Measurements from ENCODE around the gene LMNTD2. TPM values are rescaled to one million over a fixed set of nuclear protein-coding genes. Genes with fewer than 3 reads are reported as not detected.
A peak's percentile ranks its signal among the peaks of the same experiment; 100 is the strongest.

The LMNTD2 gene
- total and polyA plus RNA-seq, 2 of the 13 experiments (the other 11 are each of a cell fraction or from before 2014, with no cell fraction given), result 1.1 to 3.1 TPM

GRCh38 chr11:551596-551995, 8.9 kb downstream of the LMNTD2 start (continued):
- TF ChIP-seq ZNF687 (CRISPR knock-in tag; IDR thresholded peaks at IDR 0.05), result peak; percentile 46; the same call in 1 of the 2 replicates
- no peak for TF ChIP-seq ZNF343 (CRISPR knock-in tag; IDR thresholded peaks at IDR 0.05)
- TF ChIP-seq ZFP91 (CRISPR knock-in tag; IDR thresholded peaks at IDR 0.05; ENCODE audit: borderline replicate concordance), result peak; percentile 17; the same call in 1 of the 2 replicates
- no peak for TF ChIP-seq FOXA1 (IDR thresholded peaks at IDR 0.05)
- TF ChIP-seq FOXA1 (CRISPR knock-in tag; IDR thresholded peaks at IDR 0.05), result 0 out of 2 replicates have a peak, but pooled peaks have one; percentile 23
- 0 out of 2 replicates have a peak, but pooled peaks have one; percentile 31 for TF ChIP-seq SMAD9 (CRISPR knock-in tag; IDR thresholded peaks at IDR 0.05)
- TF ChIP-seq ZBTB7A (CRISPR knock-in tag; IDR thresholded peaks at IDR 0.05), result no peak
- 0 out of 2 replicates have a peak, but pooled peaks have one; percentile 21 for TF ChIP-seq ZNF274 (CRISPR knock-in tag; IDR thresholded peaks at IDR 0.05)
- no peak for TF ChIP-seq ZBTB49 (CRISPR knock-in tag; IDR thresholded peaks at IDR 0.05; ENCODE audit: borderline replicate concordance)
- TF ChIP-seq SP1 (IDR thresholded peaks at IDR 0.05), result no peak
- no peak for TF ChIP-seq SP1 (CRISPR knock-in tag; IDR thresholded peaks at IDR 0.05)

Data from HepG2 (cell line).